Stimulated activated CD8-positive, alpha-beta memory T cell treated with anti-CD3 and anti-CD28 coated beads, Interleukin-15, amount 100 ng/mL, for 48 hours (primary cell): ENCODE results near the gene MOV10L1.
A peak's percentile ranks its signal among the peaks of the same experiment; 100 is the strongest.

ENCODE experiments used
- DNase-seq, 2 donors: peaks; one replicate each; pipeline ENCODE4 v3.0.0-alpha.2; 2020; ENCODE audit warnings: low read depth in 2 of 2

The MOV10L1 gene

DNA sequence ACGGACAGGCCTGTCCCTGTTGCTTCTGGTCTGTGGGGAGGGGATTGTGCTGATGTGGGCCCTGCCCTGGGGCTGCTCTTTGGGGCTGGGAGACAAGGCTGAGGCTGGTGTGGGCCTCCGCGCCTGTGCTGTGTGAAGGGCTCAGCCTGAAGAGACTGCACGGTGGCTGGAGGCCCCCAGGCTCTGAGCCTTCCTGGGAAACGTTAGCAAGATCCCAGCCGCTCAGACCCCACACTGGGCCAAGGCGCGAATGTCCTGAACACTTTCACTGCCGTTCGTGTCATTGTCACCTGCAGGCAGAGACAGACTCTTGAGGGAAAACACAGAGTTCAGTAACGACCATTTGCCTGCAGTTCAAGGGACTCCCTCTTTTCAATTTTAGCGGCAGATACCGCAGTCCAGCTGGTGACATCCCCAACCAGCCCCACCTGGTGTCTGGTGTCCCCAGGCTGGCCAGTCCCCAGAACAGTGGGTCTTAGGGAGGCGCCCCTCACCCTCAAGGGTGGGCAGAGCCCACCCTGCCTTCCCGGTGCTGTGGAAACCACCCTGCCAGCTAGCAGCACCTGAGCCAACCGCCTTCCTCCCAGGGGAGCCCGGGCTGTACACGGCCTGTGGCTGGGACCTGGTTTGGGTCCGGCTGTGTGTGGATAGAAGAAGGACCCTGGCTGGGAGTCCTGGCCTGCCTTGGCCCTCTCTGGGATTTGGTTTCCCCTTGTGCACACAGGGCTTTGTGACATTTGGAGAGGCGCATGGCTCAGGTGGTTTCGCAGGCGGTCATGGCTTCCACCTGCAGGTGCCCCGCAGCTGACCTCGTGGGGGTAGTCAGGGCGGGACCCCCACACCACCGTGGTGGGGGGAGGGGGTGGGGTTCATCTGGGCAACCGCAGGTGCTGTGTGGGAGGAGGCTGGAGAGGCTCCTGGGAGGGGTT, 86.4 kb downstream of the MOV10L1 start:
- DNase-seq, result no peak

GRCh38 chr22:50176850-50177536, 87.2 kb downstream of the MOV10L1 start:
- no peak for DNase-seq

- no peak for DNase-seq
Observed at GRCh38 chr22:50177537-50178470, 88.0 kb downstream of the MOV10L1 start.

DNA sequence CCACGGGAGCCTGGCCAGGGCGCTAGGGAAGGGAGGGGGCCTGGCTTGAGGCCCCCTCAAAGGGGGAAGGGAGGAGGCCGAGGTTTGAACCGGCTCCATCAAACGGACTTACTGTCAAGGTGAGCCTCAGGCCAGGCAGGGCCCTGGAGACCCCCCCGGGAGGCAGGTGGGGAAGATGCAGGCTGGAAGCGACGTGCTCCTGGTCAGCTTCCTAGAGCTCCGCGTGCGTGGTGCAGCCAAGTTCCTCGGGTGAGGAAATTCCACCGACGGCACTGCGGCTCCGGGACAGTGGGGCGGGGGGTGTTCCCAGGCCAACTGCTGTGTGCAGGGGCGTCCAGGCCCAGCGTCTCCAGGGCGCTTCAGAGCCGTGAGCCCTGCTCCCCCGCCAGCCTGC, 88.7 kb downstream of the MOV10L1 start:
- DNase-seq, result no peak

DNA sequence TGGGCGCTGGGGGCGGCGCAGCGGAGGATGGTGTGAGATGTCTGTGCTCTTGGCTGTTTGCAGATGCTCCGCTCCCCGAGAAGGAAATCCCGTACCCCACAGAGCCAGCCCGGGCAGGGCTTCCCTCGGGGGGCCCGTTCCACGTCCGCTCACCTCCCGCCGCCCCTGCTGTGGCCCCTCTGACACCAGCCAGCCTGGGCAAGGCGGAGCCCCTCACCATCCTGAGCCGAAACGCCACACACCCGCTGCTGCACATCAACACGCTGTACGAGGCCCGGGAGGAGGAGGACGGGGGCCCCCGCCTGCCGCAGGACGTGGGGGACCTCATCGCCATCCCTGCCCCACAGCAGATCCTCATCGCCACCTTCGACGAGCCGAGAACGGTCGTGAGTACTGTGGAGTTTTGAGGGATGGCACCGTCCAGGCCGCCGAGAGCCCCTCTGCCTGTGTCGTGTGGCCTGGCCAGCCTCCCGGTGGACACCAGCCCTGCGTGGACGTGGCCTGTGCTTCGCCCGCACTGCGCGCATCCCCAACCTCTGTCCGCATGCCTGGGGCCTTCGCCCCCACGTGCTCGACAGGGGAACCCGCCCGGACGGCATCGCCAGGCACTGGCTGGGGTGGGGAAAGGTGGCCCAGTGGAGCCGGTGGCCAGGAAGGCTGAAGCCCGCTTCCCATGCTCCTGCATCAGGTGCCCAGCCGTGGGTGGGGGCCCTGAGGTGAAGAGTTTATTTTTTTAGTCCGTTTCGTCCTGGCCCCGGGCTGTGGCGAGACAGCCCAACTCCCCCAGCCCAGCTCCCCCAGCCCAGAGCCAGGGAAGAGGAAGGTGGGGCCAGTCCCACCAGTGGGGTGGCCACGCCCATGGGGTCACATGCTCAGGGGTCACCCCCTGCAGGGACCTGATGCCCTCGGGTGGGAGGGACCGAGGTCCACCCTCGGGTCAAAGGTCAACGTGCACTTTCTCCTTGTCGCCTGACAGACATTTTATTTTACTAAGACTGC, 89.4 kb downstream of the MOV10L1 start:
- DNase-seq, result no peak

- no peak for DNase-seq
Observed at GRCh38 chr22:50179937-50180726, 90.3 kb downstream of the MOV10L1 start.

- no peak for DNase-seq
Observed at GRCh38 chr22:50180727-50181521, 91.1 kb downstream of the MOV10L1 start.

DNA sequence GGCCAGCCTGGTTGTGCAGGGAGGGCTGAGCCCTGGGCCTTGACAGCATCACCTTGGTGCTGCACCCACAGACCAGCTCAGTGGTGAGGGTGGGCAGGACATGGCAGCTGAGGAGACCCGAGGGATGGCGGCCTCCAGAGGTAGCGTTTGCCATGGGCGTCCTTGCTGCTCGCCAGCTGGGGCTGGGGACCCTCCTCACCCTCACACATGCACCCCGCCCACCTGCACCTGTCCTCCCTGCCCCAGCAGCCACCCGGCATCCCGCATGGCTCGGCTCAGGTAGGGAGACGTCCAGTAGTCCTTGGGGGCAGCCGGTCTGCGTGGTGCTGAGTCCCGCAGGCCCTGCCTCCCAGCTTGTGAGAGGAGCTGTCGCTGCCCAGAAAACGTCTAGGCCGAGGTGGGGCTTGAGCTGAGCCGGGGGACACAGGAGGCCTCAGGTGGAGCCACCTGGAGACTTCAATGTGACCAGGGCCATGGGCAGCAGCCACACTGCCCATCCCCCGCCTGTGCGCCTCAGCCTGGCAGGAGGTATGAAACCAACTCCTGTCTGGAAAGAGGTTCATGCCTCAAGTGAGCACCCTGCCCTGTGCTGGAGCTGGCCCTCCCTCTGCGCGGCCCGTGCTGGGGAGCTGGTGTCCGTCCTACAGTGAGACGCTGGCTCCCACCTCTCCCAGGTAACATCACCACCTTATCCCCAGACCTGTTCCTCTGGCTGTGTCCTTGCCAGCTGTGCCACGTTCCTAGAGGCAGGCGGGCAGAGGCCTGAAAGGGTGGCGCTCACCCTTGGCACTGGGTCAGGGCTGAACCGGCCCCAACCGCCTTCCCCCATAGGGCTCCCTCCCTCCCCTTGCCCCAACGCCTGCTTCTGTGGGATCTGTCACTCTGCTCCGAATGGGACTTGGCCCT, 92.6 kb downstream of the MOV10L1 start:
- DNase-seq, result no peak

- DNase-seq, result no peak
Observed at GRCh38 chr22:50183141-50183971, 93.5 kb downstream of the MOV10L1 start.

DNA sequence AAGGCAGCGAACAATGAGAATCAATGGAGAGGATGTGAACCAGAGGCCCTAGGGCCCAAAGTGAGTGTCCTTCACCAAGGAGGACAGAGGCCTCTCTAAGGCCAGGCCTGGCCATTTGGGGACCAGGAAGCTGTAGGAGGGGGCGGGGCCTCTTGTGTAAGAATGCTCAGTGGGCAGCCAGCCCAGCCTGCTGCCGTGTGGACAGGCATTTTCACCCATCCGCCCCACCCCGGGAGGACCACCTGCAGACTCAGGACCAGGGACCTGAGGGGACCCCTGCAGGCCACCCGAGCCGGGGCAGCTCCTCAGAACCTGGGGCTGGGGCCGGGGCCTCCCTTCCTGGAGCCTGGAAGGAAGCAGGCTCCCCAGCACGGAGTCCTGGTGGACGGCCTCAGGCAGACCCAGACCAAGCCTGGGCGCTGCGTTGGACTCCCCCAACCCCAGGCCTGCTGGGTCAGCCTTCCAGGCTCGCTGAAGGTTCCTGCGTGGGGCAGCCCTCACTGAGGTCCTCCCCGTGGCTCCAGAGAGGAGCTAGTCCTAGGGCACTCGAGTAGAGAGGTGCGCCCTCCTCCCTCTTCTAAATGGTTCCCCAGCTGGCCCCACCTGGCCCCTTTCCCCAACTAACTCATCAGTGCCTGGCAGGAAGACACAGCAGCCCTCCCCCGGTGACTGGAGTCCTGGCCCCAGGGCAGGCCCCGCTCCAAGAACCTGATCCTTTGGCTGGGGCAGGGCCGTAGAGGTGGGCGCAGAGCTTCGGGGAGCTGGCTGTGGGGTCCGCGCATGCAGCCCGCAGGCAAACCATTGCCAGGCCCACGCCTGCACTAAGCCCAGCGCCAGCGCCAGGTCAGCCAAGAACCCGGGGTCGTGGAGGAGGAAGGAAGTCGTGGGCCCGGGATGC, 94.4 kb downstream of the MOV10L1 start:
- DNase-seq, result no peak

- no peak for DNase-seq
Observed at GRCh38 chr22:50184902-50185374, 95.1 kb downstream of the MOV10L1 start.

GRCh38 chr22:50185375-50186087, 95.7 kb downstream of the MOV10L1 start, which contains the start of gene TRABD:
Gene TRABD, plus strand, starts transcription at chr22:50185913. Its CDS starts 7,148 bp downstream, at chr22:50193061.
- DNase-seq, result peak; percentile 85 to 88

- DNase-seq, result no peak
Observed at GRCh38 chr22:50186181-50186714, 96.4 kb downstream of the MOV10L1 start.

DNA sequence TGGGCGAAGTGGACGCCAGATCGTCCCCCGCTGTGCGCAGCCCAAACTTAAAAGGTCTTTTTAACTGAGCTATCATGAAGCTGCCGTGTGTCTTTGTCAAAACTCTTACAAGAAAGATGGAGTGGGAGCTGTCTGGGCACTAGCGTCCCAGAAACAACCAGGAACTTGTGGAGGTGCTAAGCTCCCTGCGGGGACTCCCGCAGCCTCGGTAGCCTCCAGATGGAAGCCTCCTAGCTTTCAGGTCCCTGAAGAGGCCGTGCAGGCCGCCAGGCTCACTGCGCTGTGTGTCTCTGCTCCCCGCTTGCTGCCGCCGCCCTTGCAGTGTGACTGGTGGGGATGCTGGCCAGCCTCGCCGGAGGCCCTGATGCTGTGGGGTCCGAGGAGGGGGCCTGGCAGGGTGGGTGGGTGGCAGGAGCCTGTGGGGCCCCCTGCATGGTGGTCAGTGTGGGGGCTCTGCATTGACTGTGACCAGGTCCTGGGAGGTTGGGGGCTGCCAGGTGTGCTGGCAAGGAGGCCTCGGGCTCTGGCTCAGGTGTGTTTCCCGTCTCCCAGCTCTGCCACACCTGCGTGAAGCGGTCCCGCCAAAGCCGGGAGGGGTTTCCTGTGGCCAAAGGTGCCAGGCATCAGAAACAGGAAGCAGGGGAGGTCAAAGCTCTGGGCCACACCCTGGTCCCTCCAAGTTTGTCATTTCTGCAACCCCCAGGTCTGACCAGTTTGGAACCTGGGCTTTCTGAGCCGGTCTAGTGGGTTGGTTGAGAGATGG, 97.1 kb downstream of the MOV10L1 start:
- DNase-seq, result no peak
